ENCODE measurements around the gene KRT5.
"Not testable (repeated sequence)": the region's sequence is repeated elsewhere in the genome, so short reads cannot be mapped to it uniquely, and the experiment has no call there.

Gene KRT5

DNA sequence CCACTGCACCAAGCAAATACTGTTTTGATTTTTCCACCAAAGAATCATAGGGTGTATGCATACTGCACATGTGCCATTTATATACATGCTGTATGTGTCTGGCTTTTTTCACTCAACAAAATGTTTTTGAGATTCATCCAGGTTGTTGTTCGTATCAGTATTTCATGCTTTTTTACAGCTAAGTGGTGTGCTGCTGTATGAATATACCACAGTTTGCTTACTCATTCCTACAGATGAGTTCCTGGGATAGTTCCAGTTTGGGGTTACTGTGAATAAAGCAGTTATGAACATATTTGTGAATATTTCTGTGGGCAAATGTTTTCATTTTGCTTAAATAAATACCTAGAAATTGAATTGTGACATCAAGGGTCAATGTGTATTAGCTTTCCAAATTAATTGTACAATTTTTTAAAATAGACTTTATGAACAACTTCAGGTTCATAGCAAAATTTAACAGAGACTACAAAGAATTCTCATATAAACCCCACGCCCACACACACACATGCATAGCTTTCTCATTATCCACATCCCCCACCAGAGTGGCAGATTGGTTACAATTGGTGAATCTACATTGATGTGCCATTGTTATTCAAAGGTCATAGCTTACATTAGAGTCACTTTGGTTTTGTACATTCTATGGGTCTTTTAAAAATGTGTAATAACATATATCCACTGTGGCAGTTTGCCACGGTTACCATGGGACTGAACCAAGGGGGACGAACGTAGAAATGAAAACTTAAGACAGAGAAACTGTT is 20.2 kb downstream of the KRT5 start:
- DNase-seq (ENCODE audit: insufficient read length): no peak
- no peak for FAIRE-seq
- no peak for TF ChIP-seq TAF1 (IDR thresholded peaks at IDR 0.05; ENCODE audit: borderline replicate concordance, low read depth, low read length)
- no peak for TF ChIP-seq POLR2AphosphoS5 (IDR thresholded peaks at IDR 0.05; ENCODE audit: low read depth, low read length)
- TF ChIP-seq POLR2A (IDR thresholded peaks at IDR 0.05; ENCODE audit: low read depth, low read length): no peak

DNA sequence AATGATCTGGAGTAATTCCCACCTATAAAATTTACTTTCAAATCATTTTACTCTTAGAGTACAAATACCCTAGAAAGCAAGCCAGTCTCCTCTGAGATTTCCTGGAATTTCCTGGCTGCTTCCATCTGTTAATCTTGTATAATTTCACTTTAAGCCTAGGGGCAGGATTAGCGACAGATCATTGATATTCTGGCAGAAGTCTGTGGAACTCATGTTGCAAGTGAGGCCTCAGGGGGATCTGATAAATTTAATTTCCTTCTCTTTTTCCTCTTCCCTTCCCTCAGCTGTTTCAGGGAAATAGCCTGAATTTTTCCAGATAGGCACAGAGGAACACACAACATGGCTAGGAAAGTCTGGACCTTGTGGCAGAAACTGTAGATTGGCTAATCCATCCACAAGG is 21.2 kb downstream of the KRT5 start:
- TF ChIP-seq POLR2A (IDR thresholded peaks at IDR 0.05; ENCODE audit: low read depth, low read length) (no peak), POLR2AphosphoS5 (IDR thresholded peaks at IDR 0.05; ENCODE audit: low read depth, low read length) (no peak), TAF1 (IDR thresholded peaks at IDR 0.05; ENCODE audit: borderline replicate concordance, low read depth, low read length) (no peak)
- no peak for FAIRE-seq
- no peak for DNase-seq (ENCODE audit: insufficient read length)

DNA sequence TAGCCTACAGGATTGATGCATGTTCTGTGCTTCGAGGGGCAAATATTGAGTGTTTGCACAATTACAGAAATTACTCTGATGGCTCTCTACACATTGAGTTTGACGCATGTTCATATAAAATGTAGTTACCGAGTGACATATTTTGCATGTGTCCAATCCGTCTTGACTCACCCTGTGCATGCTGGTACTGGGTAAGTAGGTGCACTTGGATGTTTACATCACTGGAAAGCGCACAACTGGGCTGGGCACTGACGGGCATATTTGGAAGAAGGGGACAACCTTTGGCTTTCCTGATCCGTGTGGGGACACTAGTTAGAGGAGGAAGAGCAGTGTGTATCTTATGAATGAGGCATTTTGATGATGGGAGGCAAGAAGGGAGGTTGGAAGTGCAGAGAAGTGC is 22.2 kb downstream of the KRT5 start:
- FAIRE-seq: no peak

DNA sequence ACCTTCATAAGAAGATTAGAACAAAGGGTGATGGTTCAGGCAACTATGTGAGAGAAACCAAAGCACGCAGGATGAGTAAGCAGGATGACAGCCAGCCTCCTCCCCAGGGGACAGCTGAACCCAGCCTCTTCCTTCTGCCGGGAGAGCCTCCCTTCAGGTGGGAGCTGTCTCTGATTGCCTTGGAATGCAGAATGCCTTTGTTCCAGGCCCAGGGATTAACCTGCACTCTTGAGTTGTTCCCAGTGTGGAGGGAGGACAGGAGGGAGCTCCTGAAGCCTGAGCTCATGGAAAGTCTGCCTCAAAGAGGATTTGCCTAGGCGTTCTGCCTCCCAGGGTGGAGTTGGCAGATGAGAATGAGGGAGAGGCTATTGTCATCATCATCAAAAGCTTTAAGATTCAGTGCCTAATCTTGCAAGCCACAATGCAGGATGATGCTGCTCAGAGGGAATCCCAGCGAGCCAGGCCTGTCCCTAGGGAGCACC is 23.6 kb downstream of the KRT5 start:
- FAIRE-seq (no peak), DNase-seq (ENCODE audit: insufficient read length) (no peak)
- TF ChIP-seq POLR2AphosphoS5 (IDR thresholded peaks at IDR 0.05; ENCODE audit: low read depth, low read length) (no peak), POLR2A (IDR thresholded peaks at IDR 0.05; ENCODE audit: low read depth, low read length) (no peak), TAF1 (IDR thresholded peaks at IDR 0.05; ENCODE audit: borderline replicate concordance, low read depth, low read length) (no peak)

More for the DNA sequence above, 22.2 kb downstream of the KRT5 start:
- TF ChIP-seq POLR2A (IDR thresholded peaks at IDR 0.05; ENCODE audit: low read depth, low read length) (no peak), TAF1 (IDR thresholded peaks at IDR 0.05; ENCODE audit: borderline replicate concordance, low read depth, low read length) (no peak), POLR2AphosphoS5 (IDR thresholded peaks at IDR 0.05; ENCODE audit: low read depth, low read length) (no peak)
- no peak for DNase-seq (ENCODE audit: insufficient read length)

DNA sequence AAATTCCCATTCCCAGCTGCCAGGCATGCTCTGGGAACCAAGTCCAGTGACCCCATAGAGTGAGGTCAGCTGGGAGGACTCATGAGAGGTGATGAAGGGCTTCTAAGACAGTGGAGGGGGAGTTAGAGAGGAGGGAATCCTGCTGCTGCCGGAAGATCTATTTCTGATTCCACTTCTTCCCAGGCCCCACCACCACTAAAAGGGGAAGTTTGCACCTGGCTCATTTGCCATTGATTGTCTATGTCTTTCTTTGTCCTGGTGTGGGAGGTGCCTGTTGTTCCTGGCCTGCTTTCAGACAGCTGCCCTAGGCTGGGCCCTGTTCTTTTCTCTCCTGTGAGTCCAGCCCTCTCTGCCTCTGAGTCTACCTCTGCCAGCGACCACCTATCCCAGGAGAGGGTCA is 24.1 kb downstream of the KRT5 start:
- no peak for DNase-seq (ENCODE audit: insufficient read length)
- no peak for TF ChIP-seq TAF1 (IDR thresholded peaks at IDR 0.05; ENCODE audit: borderline replicate concordance, low read depth, low read length)
- TF ChIP-seq POLR2AphosphoS5 (IDR thresholded peaks at IDR 0.05; ENCODE audit: low read depth, low read length): no peak
- no peak for TF ChIP-seq POLR2A (IDR thresholded peaks at IDR 0.05; ENCODE audit: low read depth, low read length)
- FAIRE-seq: no peak

DNA sequence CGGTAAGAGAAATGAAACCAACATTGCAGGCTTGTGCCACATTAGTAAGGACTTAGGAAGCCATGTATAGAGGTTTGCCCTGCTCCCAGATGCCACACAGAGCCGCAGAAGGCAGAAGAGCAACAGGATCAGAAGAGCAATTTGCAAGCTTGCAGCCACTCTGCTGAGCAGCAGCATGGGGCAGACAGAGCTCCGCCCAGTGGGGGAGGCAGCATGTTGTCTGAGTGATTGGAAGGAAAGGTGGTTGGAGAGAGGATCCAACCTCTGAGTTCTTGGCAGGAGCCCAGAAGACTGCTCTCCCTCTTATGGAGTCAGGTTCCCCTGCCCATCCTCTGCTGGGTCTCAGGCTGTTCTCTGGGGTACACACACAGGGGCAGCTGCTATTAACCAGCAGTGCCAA is 24.8 kb downstream of the KRT5 start:
- FAIRE-seq (no peak), DNase-seq (ENCODE audit: insufficient read length) (no peak)
- no peak for TF ChIP-seq POLR2A (IDR thresholded peaks at IDR 0.05; ENCODE audit: low read depth, low read length)
- TF ChIP-seq POLR2AphosphoS5 (IDR thresholded peaks at IDR 0.05; ENCODE audit: low read depth, low read length): no peak
- TF ChIP-seq TAF1 (IDR thresholded peaks at IDR 0.05; ENCODE audit: borderline replicate concordance, low read depth, low read length): no peak

DNA sequence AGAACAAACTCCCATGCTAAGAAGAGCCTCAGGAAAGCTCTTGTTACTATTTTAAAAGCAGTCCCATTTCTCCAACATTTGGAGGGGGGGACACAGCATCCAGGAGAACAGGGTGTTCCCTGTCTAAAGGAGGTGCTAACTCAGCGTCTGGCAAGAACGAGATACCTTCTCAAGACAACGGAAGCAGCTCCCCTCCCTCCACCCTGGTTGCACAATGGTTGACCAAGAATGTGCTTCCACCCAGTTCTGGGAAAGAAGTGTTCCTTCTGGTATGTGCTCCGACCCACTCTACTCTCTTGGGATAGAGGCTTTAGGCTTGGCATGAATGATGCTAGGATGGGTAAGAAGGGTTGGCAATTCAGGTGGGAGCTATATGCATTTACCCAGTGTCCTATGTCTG is 25.7 kb downstream of the KRT5 start:
- DNase-seq (ENCODE audit: insufficient read length): no peak
- no peak for FAIRE-seq
- TF ChIP-seq POLR2A (IDR thresholded peaks at IDR 0.05; ENCODE audit: low read depth, low read length) (no peak), TAF1 (IDR thresholded peaks at IDR 0.05; ENCODE audit: borderline replicate concordance, low read depth, low read length) (no peak), POLR2AphosphoS5 (IDR thresholded peaks at IDR 0.05; ENCODE audit: low read depth, low read length) (no peak)

DNA sequence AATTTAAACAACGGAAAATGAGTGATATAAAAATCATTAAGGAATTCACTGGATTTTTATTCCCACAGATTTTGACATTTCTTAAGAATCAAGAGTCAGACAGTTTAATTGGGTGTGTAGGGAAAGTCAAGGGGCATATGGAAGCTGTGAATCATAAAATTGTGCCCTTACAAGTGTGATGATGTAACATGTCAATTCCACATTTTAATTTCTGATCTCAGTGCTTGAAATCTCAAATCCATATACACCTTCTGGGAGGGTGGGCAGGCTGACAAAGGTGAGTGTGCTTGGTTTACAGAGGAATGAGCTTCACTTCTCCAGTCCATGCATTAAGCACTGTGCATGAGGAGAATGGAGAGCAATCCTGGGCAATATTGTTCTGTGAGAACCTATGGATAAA is 26.1 kb downstream of the KRT5 start:
- TF ChIP-seq POLR2A (IDR thresholded peaks at IDR 0.05; ENCODE audit: low read depth, low read length): no peak
- no peak for TF ChIP-seq TAF1 (IDR thresholded peaks at IDR 0.05; ENCODE audit: borderline replicate concordance, low read depth, low read length)
- no peak for TF ChIP-seq POLR2AphosphoS5 (IDR thresholded peaks at IDR 0.05; ENCODE audit: low read depth, low read length)
- DNase-seq (ENCODE audit: insufficient read length) (no peak), FAIRE-seq (no peak)

DNA sequence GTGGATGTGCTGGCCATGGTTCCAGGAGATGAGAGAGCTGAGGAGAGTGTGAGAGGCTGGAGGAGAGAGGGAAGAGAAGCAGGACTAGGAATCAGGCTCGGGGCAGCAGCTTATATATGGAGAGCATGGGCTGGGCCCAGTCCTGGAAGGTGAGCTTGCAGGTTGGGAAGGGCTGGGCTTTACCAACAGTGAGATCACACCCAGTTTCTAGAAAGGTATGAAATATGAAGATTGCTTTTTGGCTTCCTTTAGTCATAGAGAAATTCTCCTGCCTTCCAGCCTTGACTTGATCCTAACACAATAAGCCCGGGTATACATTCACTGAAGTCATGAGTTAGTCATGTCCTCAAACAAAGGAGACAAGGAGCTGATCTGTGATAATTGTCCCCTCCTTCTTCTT is 27.0 kb downstream of the KRT5 start, which contains the start of gene KRT6A:
TSS of gene KRT6A (minus strand) at position 86 of the 400 bp plus-strand sequence. CDS start at position 17, 69 bp downstream.
- TF ChIP-seq POLR2AphosphoS5 (IDR thresholded peaks at IDR 0.05; ENCODE audit: low read depth, low read length) (no peak), TAF1 (IDR thresholded peaks at IDR 0.05; ENCODE audit: borderline replicate concordance, low read depth, low read length) (no peak), POLR2A (IDR thresholded peaks at IDR 0.05; ENCODE audit: low read depth, low read length) (no peak)
- DNase-seq (ENCODE audit: insufficient read length) (no peak), FAIRE-seq (no peak)

DNA sequence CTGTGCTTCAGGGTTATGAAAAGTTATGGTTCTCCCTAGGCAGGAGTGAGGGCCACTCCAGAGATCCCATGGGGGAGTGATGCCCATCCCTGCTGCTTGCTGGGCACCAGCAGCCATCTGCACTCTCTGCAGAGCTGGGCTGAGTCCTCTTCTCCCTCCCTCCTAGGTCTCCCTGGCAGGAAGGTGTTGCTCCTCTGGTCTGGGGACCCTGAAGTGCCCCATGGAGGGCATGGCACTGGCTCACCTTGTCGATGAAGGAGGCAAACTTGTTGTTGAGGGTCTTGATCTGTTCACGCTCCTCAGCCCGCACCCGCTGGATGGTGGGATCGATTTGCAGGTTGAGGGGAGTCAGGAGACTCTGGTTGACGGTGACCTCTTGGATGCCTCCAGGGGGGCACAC is 27.8 kb downstream of the KRT5 start:
- DNase-seq (ENCODE audit: insufficient read length); FAIRE-seq: not testable (repeated sequence)

DNA sequence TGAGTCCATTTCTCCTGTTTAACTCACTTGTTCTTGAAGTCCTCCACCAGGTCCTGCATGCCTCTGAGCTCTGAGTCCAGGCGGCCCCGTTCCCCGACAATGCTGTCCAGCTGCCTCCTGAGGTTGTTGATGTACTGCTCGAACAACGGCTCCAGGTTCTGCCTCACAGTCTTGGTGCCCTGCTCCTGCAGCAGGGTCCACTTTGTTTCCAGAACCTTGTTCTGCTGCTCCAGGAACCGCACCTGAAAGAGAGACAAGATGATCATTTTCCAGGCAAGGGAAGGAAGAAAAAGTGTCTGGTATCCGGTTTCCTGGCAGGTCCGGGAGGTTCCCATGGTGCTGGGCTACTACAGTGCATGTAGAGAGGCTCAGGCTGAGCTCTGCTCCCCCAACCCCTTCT is 28.7 kb downstream of the KRT5 start:
- FAIRE-seq; DNase-seq (ENCODE audit: insufficient read length): not testable (repeated sequence)

DNA sequence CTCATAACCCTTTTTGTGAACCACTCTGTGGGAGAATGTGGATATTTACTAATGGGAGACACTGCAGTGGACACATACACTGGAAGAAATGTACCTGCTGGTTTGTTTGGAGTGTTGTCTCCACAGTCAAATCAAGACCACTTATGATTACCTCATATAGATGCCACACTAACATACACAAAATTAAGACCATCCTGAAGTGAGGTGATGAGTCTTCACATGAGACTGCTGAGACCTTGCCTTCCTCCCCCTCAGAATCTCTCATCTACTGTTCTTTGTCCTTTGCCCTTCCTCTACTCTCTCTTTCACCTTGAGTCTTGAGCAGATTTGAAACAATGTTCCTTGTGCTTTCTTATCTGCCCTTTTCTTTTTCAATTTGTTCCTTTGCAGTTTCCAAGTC is 31.5 kb downstream of the KRT5 start:
- FAIRE-seq (no peak), DNase-seq (ENCODE audit: insufficient read length) (no peak)
- TF ChIP-seq POLR2AphosphoS5 (IDR thresholded peaks at IDR 0.05; ENCODE audit: low read depth, low read length): no peak
- TF ChIP-seq TAF1 (IDR thresholded peaks at IDR 0.05; ENCODE audit: borderline replicate concordance, low read depth, low read length): no peak
- TF ChIP-seq POLR2A (IDR thresholded peaks at IDR 0.05; ENCODE audit: low read depth, low read length): no peak

DNA sequence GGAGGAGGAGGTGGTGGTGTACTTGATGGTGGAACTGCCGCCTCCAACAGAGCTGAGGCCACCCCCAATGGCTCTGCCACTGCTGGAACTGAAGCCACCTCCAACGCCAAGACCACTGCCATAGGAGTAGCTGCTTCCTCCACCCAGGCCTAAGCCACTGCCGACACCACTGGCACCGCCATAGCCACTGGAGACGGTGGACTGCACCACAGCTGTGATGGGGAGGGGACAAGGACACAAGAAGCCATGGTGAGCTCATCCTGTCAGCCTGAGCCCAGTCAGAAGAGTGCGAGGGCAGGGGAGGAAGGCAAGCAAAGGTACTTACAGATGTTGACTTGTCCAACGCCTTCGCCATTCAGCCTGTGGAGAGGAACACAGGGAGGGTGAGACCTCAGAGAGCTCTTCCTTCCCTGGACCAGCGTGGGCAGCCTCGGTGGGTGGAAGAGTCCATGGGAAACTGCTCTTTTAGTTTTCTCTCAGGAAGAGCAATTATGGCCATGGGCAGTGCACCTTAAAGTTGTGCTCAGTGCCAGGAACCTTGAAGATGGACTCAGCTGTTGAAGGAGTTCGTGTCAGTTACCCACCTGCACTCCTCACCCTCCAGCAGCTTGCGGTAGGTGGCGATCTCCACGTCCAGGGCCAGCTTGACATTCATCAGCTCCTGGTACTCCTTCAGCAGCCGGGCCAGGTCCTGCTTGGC is 32.3 kb downstream of the KRT5 start:
- FAIRE-seq; DNase-seq (ENCODE audit: insufficient read length): not testable (repeated sequence)

All from GM12892 (cell line).